Heart left ventricle (tissue), 13 donors: Measurements from ENCODE around the gene ST6GALNAC5.

ENCODE experiments used
- CTCF ChIP-seq, 12 donors: fragments of 200-600 bp; sonication (generic) in 4 of 12; IDR thresholded peaks; one replicate each; pipeline versions ENCODE4 v1.5.0 to v1.8.0; 2018 to 2022; ENCODE audit warnings: antibody characterized with exemption in 12 of 12, mild to moderate bottlenecking in 5 of 12
- POLR2A ChIP-seq, 2 donors: fragments of 450-650 bp; IDR thresholded peaks; one replicate each; pipeline ENCODE4 v1.6.1; 2017; ENCODE audit warnings: antibody characterized with exemption in 2 of 2, mild to moderate bottlenecking in 2 of 2, moderate library complexity in 2 of 2
- donor health status: ischemic (EF 13 %, LVEDD 7.1; RV severe dilation, severe dysfunction).
- donor health status: DM: no; HTN: yes; CAD: no.
- donor health status: DM: no; HTN: no; CAD: no.
- donor health status: ischemic (EF 25% LVEDD 6.9; RV normal size, moderate dysfunction).
- donor health status: ischemic (EF 25% LVEDD 5.7; RV mildly dilated, moderate dysfunction).
- donor health status: ischemic (EF 35%, LVEDD 5.7; RV mildly dilated, moderate dysfunction).
- donor health status: nonischemic (EF 11% LVEDD 7.7; RV severe dilation, severe dysfunction).
- donor health status: DM: yes; HTN: yes; CAD: no.
- donor health status: PGD.
- donor health status: ischemic (EF 29% LVEDD 5.4; RV normal size, mild dysfunction).
- donor health status: nonischemic (EF 23%, LVEDD 6.1; RV moderate dilation, normal function).

- TF ChIP-seq CTCF (IDR thresholded peaks at IDR 0.05), result no peak
- no peak for TF ChIP-seq POLR2A (IDR thresholded peaks at IDR 0.05)
Measured at GRCh38 chr1:77024500-77024899, 157.2 kb downstream of the ST6GALNAC5 start.
